Activated naive CD4-positive, alpha-beta T cell treated with anti-CD3 and anti-CD28 coated beads, Interleukin-2, amount 10 ng/mL, durations not matched to agents 7 days and 5 days (primary cell): Measurements from ENCODE around the gene SLC4A5.

Source experiments
- CTCF ChIA-PET: fragments of 350-600 bp; sonication (Branson Sonifier 250); formaldehyde crosslinking; loops from one replicate; lab custom pipeline; 2021; ENCODE audit warnings: antibody characterized with exemption; lab: Charles Lee
- DNase-seq: peaks from one replicate; pipeline ENCODE4 v3.0.0-alpha.2; 2020
- H3K27ac Mint-ChIP-seq: one replicate; pipeline ENCODE4 v1.8.0; 2021; ENCODE audit warnings: mild to moderate bottlenecking, moderate library complexity, mixed read lengths
- H3K27me3 Mint-ChIP-seq: one replicate; pipeline ENCODE4 v1.8.0; 2021; ENCODE audit warnings: mild to moderate bottlenecking, mixed read lengths
- H3K36me3 Mint-ChIP-seq: one replicate; pipeline ENCODE4 v1.8.0; 2021; ENCODE audit warnings: mixed read lengths
- H3K4me1 Mint-ChIP-seq: one replicate; pipeline ENCODE4 v1.8.0; 2021; ENCODE audit warnings: mixed read lengths
- H3K4me3 Mint-ChIP-seq: one replicate; pipeline ENCODE4 v1.8.0; 2021; ENCODE audit warnings: mild to moderate bottlenecking, moderate library complexity, mixed read lengths
- H3K9me3 Mint-ChIP-seq: one replicate; pipeline ENCODE4 v1.8.0; 2021; ENCODE audit warnings: mixed read lengths

The SLC4A5 gene

GRCh38 chr2:74343316-74343715 lies at the start of gene SLC4A5:
TSS of gene SLC4A5 (minus strand) at chr2:74343416. CDS start at chr2:74315023, 28,393 bp downstream.
- Mint-ChIP-seq H3K36me3 (no peaks in the 10 kb centered on the region), H3K4me3 (no peak within 1 kb of the TSS), H3K9me3 (no peaks in the 10 kb centered on the region), H3K27me3 (peaks cover 6% of the 10 kb centered on the region), H3K27ac (no peak within 1 kb of the TSS), H3K4me1 (no peaks in the 10 kb centered on the region)
- no peak for DNase-seq
- CTCF ChIA-PET, result no interaction called here

DNA sequence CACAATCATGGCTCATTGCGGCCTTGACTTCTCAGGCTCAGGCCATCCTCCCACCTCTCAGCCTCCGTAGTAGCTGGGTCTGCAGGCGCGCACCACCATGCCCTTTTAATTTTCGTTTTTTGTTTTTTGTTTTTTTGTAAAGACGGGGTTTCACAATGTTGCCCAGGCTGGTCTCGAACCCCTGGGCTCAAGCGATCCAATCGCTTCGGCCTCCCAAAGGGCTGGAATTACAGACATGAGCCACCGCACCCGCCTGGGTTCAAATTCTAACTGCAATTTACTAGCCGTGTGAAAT lies 49.2 kb upstream of the SLC4A5 start:
- Mint-ChIP-seq H3K27me3 (peaks cover 12% of the 10 kb centered on the region), H3K36me3 (no peaks in the 10 kb centered on the region), H3K4me3 (no peak overlapping the region), H3K27ac (no peak overlapping the region), H3K4me1 (peaks cover 5% of the 10 kb centered on the region), H3K9me3 (no peaks in the 10 kb centered on the region)
- CTCF ChIA-PET, result interaction anchor here (1.0 to 2.4 kb wide), 9 partner anchors 9 to 143 kb away, joined by 3 to 10 read pairs (median 4); partner anchors contain the start of genes C2orf81 and WDR54
- no peak for DNase-seq

DNA sequence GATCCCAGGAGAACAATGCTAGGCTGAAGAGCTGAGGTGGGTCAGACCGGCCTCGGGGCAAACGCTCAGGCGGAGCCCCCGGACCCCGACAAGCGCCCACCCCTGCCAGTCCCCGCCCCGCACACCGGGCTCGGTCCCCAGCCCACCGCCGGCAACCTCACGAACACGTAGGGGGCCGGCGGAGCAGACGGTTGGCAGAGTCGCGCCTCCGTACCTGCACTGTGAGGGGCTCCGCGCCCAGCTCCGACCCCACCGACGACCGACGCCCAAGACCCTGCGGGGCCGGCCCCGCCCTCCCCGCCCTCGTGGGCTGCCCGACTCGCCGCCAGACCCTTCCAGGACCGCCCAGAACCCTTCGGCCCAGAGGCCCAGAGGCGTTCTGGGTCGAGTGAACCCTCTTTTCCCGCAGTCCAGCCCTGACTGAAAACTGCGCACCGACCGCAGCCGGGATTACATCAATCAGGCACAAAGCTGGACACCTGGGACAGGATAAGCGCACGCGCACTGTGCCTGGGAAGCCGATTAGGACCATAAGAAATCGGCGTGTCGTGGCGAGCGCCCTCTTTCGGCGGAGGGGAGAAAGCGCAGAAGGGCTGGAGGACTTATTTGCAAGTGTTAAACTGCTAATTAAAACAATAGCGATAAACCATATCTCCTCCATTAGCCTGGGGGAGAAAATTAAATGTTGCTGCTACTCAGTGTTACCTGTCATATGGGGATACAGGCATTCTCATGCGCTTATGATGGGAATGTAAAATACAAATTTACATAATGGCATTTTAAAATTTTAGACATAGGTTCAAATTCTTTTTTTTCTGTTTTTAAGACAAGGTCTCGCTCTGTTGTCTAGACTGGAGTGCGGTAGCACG lies 48.6 kb upstream of the SLC4A5 start:
- CTCF ChIA-PET, result interaction anchor here (0.6 to 2.4 kb wide), 22 partner anchors 8 to 565 kb away, joined by 3 to 12 read pairs (median 4); partner anchors contain the start of genes C2orf81, CCDC142, TTC31 and WDR54
- Mint-ChIP-seq H3K4me3 (peak overlapping the region; percentile 93), H3K27me3 (peaks cover 12% of the 10 kb centered on the region)

DNA sequence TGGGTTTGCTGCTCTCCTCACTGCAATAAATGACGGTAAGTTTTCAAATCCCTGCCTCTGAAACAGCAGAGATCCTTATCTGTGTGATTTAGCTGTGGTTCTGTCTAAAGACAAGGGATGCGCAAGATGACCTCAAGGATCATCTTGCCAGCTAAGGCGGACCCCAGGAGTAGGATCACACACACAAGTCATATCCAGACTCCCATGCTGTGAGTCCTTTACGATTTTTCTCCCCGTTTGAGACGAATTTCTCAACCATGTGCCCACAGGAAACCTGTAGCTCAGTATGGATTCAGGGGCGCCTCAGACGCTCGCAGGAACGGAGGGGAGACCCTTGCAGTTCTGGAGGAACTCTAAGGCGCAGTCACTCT lies 48.0 kb upstream of the SLC4A5 start:
- Mint-ChIP-seq H3K27me3 (peaks cover 12% of the 10 kb centered on the region), H3K9me3 (no peaks in the 10 kb centered on the region), H3K27ac (peak overlapping the region; percentile 85), H3K4me1 (peaks cover 5% of the 10 kb centered on the region), H3K4me3 (peak overlapping the region; percentile 93), H3K36me3 (no peaks in the 10 kb centered on the region)
- no peak for DNase-seq
- CTCF ChIA-PET, result interaction anchor here (0.6 to 2.4 kb wide), 18 partner anchors 8 to 564 kb away, joined by 3 to 12 read pairs (median 4); partner anchors contain the start of genes C2orf81, CCDC142, TTC31 and WDR54

More for the DNA sequence above, 48.6 kb upstream of the SLC4A5 start:
- Mint-ChIP-seq H3K36me3 (no peaks in the 10 kb centered on the region), H3K9me3 (no peaks in the 10 kb centered on the region), H3K4me1 (peaks cover 5% of the 10 kb centered on the region), H3K27ac (peak overlapping the region; percentile 97)
- DNase-seq, result peak; percentile 96

DNA sequence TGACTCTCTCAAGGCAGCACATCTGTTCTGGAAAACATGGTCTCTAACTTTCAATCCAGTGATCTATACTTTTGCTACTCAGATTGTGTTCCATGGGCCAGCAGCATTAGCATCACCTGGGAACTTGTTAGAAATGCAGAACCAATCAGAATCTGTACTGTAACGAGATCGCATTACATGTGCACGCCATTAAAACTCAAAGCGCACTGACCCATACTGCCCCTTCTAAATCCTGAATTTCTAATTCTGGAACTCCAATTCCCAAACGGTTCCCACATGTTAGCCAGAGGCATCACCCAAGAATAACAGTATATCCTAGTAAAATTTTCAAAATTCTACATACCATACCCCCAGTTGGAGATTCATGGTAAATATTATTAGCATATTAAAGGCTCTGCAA lies 47.4 kb upstream of the SLC4A5 start:
- no peaks in the 10 kb centered on the region for H3K36me3 Mint-ChIP-seq
- H3K9me3 Mint-ChIP-seq, result no peaks in the 10 kb centered on the region
- H3K27ac Mint-ChIP-seq, result peak overlapping the region; percentile 43
- H3K27me3 Mint-ChIP-seq, result peaks cover 12% of the 10 kb centered on the region
- H3K4me1 Mint-ChIP-seq, result peaks cover 5% of the 10 kb centered on the region
- H3K4me3 Mint-ChIP-seq, result peak overlapping the region; percentile 67
- CTCF ChIA-PET, result interaction anchor here (1.0 to 2.4 kb wide), 10 partner anchors 8 to 236 kb away, joined by 3 to 12 read pairs (median 4); partner anchors contain the start of genes C2orf81 and WDR54
- no peak for DNase-seq

DNA sequence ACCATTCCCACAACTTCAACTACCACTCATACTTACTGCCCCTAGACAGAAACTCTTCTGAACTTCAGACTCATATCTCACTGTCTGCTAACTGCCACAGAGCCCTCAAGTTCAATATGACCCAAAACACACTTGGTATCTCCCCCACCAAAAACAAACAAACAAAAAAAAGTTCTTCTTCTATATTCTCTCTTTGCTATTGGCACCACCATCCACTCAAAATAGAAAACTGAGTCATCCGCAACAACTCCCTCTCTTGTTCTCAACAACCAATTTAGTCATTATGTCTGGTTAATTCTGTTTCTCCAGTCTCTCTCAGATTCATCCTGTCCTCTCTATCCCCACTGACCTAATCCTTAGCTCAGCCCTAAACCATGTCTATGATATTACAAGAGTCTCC lies 44.1 kb upstream of the SLC4A5 start:
- Mint-ChIP-seq H3K9me3 (no peaks in the 10 kb centered on the region), H3K27ac (no peak overlapping the region), H3K4me1 (peaks cover 1% of the 10 kb centered on the region), H3K27me3 (no peaks in the 10 kb centered on the region), H3K36me3 (peaks cover 2% of the 10 kb centered on the region), H3K4me3 (no peak overlapping the region)
- DNase-seq, result no peak
- CTCF ChIA-PET, result no interaction called here

DNA sequence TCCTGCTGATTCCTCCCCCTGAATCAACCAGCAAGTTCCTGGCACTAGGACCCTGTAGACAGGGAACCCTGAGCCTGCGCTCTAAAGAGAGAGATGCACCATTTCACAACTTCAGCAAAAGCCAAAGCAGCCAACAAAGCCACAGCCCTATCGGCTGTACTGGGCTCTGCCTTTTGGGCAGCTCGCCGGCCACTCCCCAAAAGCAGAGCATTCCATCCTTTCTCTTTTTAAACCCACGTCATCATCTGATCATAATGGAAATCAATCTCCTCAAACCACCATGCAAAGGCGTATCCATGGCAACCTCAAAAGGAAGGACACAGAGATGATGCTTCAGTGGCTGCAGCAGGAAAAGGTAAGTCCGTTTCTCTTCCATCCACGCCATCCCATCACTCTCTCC lies 42.2 kb upstream of the SLC4A5 start:
- Mint-ChIP-seq H3K36me3 (peaks cover 2% of the 10 kb centered on the region), H3K4me3 (no peak overlapping the region), H3K9me3 (no peaks in the 10 kb centered on the region), H3K27ac (no peak overlapping the region), H3K4me1 (peaks cover 12% of the 10 kb centered on the region), H3K27me3 (no peaks in the 10 kb centered on the region)
- CTCF ChIA-PET, result no interaction called here
- no peak for DNase-seq

DNA sequence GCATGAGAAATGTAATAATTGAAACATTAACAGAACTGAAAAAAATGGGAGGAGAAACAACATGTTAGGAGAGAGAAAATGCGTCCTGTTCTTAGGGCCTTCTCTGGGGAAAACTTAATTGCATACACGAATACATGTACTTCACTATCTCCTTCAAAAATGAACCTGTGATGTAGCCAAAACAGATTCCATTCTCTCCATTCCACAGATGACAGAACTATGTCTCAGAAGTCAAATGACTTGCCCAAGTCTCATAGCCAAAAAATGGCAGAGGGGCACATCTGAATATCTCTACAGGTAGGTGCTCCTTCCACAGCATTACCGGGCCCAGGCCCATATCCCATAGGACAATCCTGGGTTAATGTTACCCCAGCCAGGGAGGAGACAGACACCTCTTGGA lies 40.8 kb upstream of the SLC4A5 start:
- no peak overlapping the region for H3K4me3 Mint-ChIP-seq
- CTCF ChIA-PET, result no interaction called here
- H3K27me3 Mint-ChIP-seq, result no peaks in the 10 kb centered on the region
- DNase-seq, result no peak
- H3K36me3 Mint-ChIP-seq, result peaks cover 2% of the 10 kb centered on the region
- H3K9me3 Mint-ChIP-seq, result no peaks in the 10 kb centered on the region
- H3K4me1 Mint-ChIP-seq, result peaks cover 18% of the 10 kb centered on the region
- no peak overlapping the region for H3K27ac Mint-ChIP-seq

GRCh38 chr2:74383254-74383653 lies 40.0 kb upstream of the SLC4A5 start:
- no peak for DNase-seq
- Mint-ChIP-seq H3K27me3 (no peaks in the 10 kb centered on the region), H3K4me3 (no peak overlapping the region), H3K9me3 (no peaks in the 10 kb centered on the region), H3K4me1 (peaks cover 23% of the 10 kb centered on the region), H3K36me3 (peaks cover 6% of the 10 kb centered on the region), H3K27ac (no peak overlapping the region)
- CTCF ChIA-PET, result interaction anchor here (1.5 to 1.6 kb wide), 2 partner anchors 8 to 17 kb away, joined by 4 to 5 read pairs; no protein-coding TSS in a partner anchor

- no peak for DNase-seq
- CTCF ChIA-PET, result interaction anchor here (0.9 to 1.6 kb wide), 4 partner anchors 9 to 132 kb away, joined by 4 to 6 read pairs (median 4); no protein-coding TSS in a partner anchor
- Mint-ChIP-seq H3K27me3 (no peaks in the 10 kb centered on the region), H3K9me3 (no peaks in the 10 kb centered on the region), H3K27ac (peak overlapping the region; percentile 1), H3K4me1 (peaks cover 23% of the 10 kb centered on the region), H3K4me3 (no peak overlapping the region), H3K36me3 (peaks cover 8% of the 10 kb centered on the region)
Measured at GRCh38 chr2:74381751-74382150, 38.5 kb upstream of the SLC4A5 start.

DNA sequence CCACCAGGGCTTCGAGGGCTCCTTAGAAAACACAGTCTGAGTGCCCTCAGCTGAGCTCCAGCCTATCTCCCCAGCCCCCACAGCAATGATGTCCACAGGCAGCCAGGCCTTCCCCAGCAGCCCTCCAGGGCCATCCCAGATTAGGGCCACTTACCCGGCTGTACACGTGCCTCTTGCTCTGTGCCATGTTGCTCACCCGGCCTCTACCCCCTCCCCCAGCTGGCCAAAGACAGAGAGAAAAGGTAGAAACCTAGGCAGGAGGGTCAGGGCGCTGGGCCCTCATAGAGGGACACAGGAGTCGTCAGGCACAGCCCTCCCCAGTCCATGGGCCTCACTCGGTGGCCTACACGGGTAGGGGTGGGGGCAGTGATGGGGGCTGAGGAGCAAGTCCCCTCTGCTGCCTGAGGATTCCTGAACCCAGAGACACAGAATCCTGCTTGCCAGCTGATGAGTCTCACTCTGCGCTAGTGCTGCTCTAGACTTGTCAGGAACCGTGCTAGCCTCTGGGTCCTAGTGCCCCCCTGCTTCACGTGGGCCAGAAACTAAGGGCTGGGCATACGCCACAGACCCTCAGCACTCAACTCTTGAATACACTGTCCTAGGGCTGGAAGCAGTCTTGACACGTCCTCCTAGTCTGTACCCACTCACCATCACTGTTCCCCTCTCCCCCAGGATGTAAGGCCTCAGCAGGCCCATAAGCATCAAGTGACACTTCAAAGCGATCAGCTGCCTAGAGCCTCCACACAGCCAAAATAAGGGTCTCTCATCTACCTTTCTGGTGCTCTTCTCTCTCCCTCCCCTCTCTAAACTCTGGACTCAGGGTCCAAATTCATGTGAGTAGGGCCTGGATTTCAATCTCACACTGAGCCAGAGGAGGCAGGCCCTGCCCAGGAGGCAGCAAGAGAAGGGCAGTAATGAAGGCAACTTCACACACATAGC lies 36.9 kb upstream of the SLC4A5 start, which contains the start of gene DCTN1:
Gene DCTN1, minus strand, starts transcription at position 461 of the 939 bp plus-strand sequence. Its CDS starts 274 bp downstream, at position 187.
- Mint-ChIP-seq H3K9me3 (no peaks in the 10 kb centered on the region), H3K36me3 (peaks cover 12% of the 10 kb centered on the region), H3K4me1 (peaks cover 23% of the 10 kb centered on the region), H3K4me3 (no peak within 1 kb of the TSS), H3K27me3 (no peaks in the 10 kb centered on the region), H3K27ac (no peak within 1 kb of the TSS)
- peak; percentile 35 for DNase-seq
- CTCF ChIA-PET, result interaction anchor here (1.1 kb wide), 2 partner anchors 10 to 45 kb away, joined by 3 to 4 read pairs; no protein-coding TSS in a partner anchor

GRCh38 chr2:74378007-74378406 lies 34.8 kb upstream of the SLC4A5 start:
- Mint-ChIP-seq H3K4me1 (peaks cover 30% of the 10 kb centered on the region), H3K27me3 (no peaks in the 10 kb centered on the region), H3K36me3 (peaks cover 10% of the 10 kb centered on the region), H3K27ac (no peak overlapping the region), H3K9me3 (no peaks in the 10 kb centered on the region), H3K4me3 (no peak overlapping the region)
- DNase-seq, result no peak
- CTCF ChIA-PET, result no interaction called here

DNA sequence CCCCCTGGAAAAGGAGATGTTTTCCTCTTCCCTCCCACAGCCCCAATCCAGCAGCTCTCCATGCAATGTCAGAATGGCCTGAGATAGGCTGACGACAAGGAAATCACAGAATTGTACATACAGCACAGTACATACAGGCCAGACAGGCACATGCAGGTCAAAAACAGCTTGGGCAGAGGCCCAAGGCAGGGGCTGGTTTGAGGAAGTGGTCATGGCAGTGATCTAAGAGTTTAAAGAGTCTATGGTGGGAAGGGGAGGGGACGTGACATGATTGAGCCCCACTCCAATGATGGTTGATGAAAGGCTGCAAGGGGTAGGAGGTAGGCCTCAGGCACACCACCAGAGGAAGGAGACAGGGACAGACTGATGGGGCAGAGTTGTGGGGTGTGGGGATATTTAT lies 32.6 kb upstream of the SLC4A5 start:
- Mint-ChIP-seq H3K9me3 (no peaks in the 10 kb centered on the region), H3K4me1 (peaks cover 21% of the 10 kb centered on the region), H3K27me3 (no peaks in the 10 kb centered on the region), H3K36me3 (peaks cover 16% of the 10 kb centered on the region), H3K4me3 (no peak overlapping the region), H3K27ac (no peak overlapping the region)
- CTCF ChIA-PET, result interaction anchor here (0.7 to 1.5 kb wide), 2 partner anchors 16 to 25 kb away, joined by 3 to 4 read pairs; no protein-coding TSS in a partner anchor
- DNase-seq, result no peak
